Neural progenitor cell (in vitro differentiated cells): ENCODE results near the gene PTPN2.

Experiments
- EZH2 ChIP-seq: fragments of 200-600 bp; sonication (generic); IDR thresholded peaks from 2 replicates; pipeline ENCODE4 v1.6.1; 2017; ENCODE audit warnings: antibody characterized with exemption, mild to moderate bottlenecking, moderate library complexity
- EZH2phosphoT487 ChIP-seq: fragments of 200-600 bp; sonication (generic); IDR thresholded peaks from 2 replicates; pipeline ENCODE4 v1.6.1; 2017; ENCODE audit warnings: antibody characterized with exemption
- TF ChIP-seq, protein P1 (sequence below): fragments of 200-600 bp; sonication (generic); IDR thresholded peaks from 2 replicates; pipeline ENCODE4 v1.5.1; 2017; ENCODE audit warnings: antibody characterized with exemption, mild to moderate bottlenecking

DNA sequence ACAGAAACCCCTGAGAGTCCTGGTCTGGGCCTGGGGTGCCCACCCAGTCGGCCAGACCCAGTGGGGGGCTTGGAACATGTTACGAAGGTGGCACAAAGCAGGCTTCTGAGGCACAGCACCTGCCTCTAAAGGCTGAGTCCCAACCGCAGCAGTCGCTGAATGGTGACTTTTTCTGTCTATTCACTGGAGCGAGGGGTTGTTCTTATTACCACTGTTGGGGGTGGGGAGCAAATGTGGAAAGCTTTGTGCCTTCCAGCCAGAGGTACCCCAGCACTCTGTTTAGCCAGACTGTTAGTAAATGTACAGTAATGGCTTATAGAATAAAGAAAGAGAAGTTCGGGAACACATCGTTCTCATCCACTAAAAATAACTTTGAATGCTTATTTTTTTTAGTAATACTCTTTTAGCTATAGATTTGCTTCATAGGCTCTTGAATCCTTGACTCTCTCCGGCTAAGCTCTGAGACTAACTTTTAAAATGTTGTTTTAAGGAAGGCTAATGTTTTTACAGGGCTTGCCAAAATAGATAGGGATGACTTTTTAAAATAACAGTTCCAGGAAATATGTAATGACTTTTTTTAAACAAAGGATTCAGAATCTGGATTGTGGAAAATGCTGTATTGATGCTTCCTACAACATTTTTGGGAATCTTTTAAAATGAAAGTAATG, 23.4 kb upstream of the PTPN2 start:
- TF ChIP-seq, protein P1, sequence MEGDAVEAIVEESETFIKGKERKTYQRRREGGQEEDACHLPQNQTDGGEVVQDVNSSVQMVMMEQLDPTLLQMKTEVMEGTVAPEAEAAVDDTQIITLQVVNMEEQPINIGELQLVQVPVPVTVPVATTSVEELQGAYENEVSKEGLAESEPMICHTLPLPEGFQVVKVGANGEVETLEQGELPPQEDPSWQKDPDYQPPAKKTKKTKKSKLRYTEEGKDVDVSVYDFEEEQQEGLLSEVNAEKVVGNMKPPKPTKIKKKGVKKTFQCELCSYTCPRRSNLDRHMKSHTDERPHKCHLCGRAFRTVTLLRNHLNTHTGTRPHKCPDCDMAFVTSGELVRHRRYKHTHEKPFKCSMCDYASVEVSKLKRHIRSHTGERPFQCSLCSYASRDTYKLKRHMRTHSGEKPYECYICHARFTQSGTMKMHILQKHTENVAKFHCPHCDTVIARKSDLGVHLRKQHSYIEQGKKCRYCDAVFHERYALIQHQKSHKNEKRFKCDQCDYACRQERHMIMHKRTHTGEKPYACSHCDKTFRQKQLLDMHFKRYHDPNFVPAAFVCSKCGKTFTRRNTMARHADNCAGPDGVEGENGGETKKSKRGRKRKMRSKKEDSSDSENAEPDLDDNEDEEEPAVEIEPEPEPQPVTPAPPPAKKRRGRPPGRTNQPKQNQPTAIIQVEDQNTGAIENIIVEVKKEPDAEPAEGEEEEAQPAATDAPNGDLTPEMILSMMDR = no peak
- TF ChIP-seq EZH2phosphoT487 (no peak), EZH2 (no peak)
